HCT116 (cell line): ENCODE measurements around the gene TUBD1. TPM values are rescaled to one million over a fixed set of nuclear protein-coding genes. Genes with fewer than 3 reads are reported as not detected.
"Not testable (repeated sequence)": the region's sequence is repeated elsewhere in the genome, so short reads cannot be mapped to it uniquely, and the experiment has no call there.

Experiments
- ATAC-seq: fragments of 200-7000 bp; cut with Tn5 transposase; 2 replicates; pipeline ENCODE4 v1.9.1; 2020; ENCODE audit warnings: mild to moderate bottlenecking, moderate library complexity
- BruUV-seq: library from RNA; stranded (reverse); fragments of 400-500 nt; replicated peaks from 2 replicates; lab custom pipeline; 2021; lab: Mats Ljungman, UMichigan
- CTCF ChIA-PET: fragments of 300-600 bp; sonication (Branson Sonifier 250); formaldehyde crosslinking; loops from one replicate; lab custom pipeline; 2021; ENCODE audit warnings: antibody characterized with exemption; lab: Charles Lee
- POLR2A ChIA-PET: fragments of 300-600, 350-600 bp; sonication (Branson Sonifier 250); formaldehyde crosslinking; loops from one replicate; lab custom pipeline; 2021; ENCODE audit warnings: antibody characterized with exemption; lab: Charles Lee
- RAD21 ChIA-PET, 2 experiments: fragments of 300-600 bp; sonication (Branson Sonifier 250); formaldehyde crosslinking; loops; one replicate each; lab custom pipeline; 2023; ENCODE audit warnings: low total read pairs in 2 of 2; ENCODE audit not compliant: uncharacterized antibody in 2 of 2, unreplicated experiment in 2 of 2, low non-redundant PET in 1 of 2; lab: Charles Lee
- DNase-seq: peaks from one replicate; pipeline ENCODE4 v3.0.0-alpha.2; 2010; ENCODE audit warnings: low read depth, low spot score
- H2AFZ ChIP-seq: fragments of 200-600 bp; shearing (Covaris generic), sonication (generic); 2 replicates; pipeline ENCODE4 v1.6.1; 2017; ENCODE audit warnings: low read depth, mixed run types, mixed read lengths, antibody characterized with exemption, low read length; ENCODE audit not compliant: poor library complexity, severe bottlenecking
- H3K27ac ChIP-seq: 2 replicates; pipeline ENCODE4 v1.5.1; 2012; ENCODE audit warnings: low read depth, low read length
- H3K27me3 ChIP-seq: fragments of 200-600 bp; sonication (generic); 2 replicates; pipeline ENCODE4 v1.6.1; 2016; ENCODE audit warnings: mixed run types, low read length, mixed read lengths; ENCODE audit not compliant: insufficient read depth
- H3K36me3 ChIP-seq, 2 experiments: fragments of 200-500 bp in 1 of 2; fragments of 200-600 bp in 1 of 2; sonication (Bioruptor generic) in 1 of 2; sonication (generic) in 1 of 2; 2 replicates each; pipeline versions ENCODE4 v1.5.1 to v1.6.1; 2014 to 2016; ENCODE audit warnings: low read length in 2 of 2, inconsistent platforms in 1 of 2, mixed read lengths in 1 of 2, mixed run types in 1 of 2; ENCODE audit not compliant: insufficient read depth in 2 of 2, control insufficient read depth in 1 of 2
- H3K4me1 ChIP-seq, 2 experiments: fragments of 200-600 bp in 1 of 2; sonication (generic) in 1 of 2; 2 replicates each; pipeline versions ENCODE4 v1.5.1 to v1.6.1; 2012 to 2017; ENCODE audit warnings: low read length in 2 of 2, inconsistent platforms in 1 of 2, mild to moderate bottlenecking in 1 of 2, mixed read lengths in 1 of 2, mixed run types in 1 of 2, moderate library complexity in 1 of 2; ENCODE audit not compliant: insufficient read depth in 2 of 2, control insufficient read depth in 1 of 2
- H3K4me2 ChIP-seq: fragments of 200-600 bp; sonication (generic); 2 replicates; pipeline ENCODE4 v1.6.1; 2017; ENCODE audit warnings: mixed run types, low read length, mixed read lengths
- H3K4me3 ChIP-seq, 2 experiments: fragments of 200-600 bp in 1 of 2; sonication (generic) in 1 of 2; replicated peaks in 1 of 2; 2 replicates each; pipeline ENCODE4 v1.5.1; 2011 to 2016; ENCODE audit warnings: low read length in 2 of 2, control low read depth in 1 of 2, low read depth in 1 of 2, mild to moderate bottlenecking in 1 of 2, mixed read lengths in 1 of 2, mixed run types in 1 of 2
- H3K79me2 ChIP-seq: fragments of 200-600 bp; sonication (generic); 2 replicates; pipeline ENCODE4 v1.6.1; 2017; ENCODE audit warnings: mild to moderate bottlenecking, mixed run types, low read length, moderate library complexity, mixed read lengths; ENCODE audit not compliant: insufficient read depth
- H3K9ac ChIP-seq: fragments of 200-600 bp; sonication (generic); 2 replicates; pipeline ENCODE4 v1.6.1; 2016; ENCODE audit warnings: low read length, mixed read lengths
- H3K9me2 ChIP-seq: fragments of 200-600 bp; sonication (generic), shearing (Covaris generic); 2 replicates; pipeline ENCODE4 v1.6.1; 2017; ENCODE audit warnings: mixed run types, mild to moderate bottlenecking, moderate library complexity; ENCODE audit not compliant: insufficient read depth
- H3K9me3 ChIP-seq, 2 experiments: fragments of 200-500 bp in 1 of 2; fragments of 200-600 bp in 1 of 2; sonication (Bioruptor generic) in 1 of 2; sonication (generic) in 1 of 2; 2 replicates each; pipeline ENCODE4 v1.6.1; 2014 to 2017; ENCODE audit warnings: low read length in 2 of 2, mixed read lengths in 2 of 2, inconsistent platforms in 1 of 2, low read depth in 1 of 2, mild to moderate bottlenecking in 1 of 2, mixed run types in 1 of 2, moderate library complexity in 1 of 2; ENCODE audit not compliant: control insufficient read depth in 1 of 2, insufficient read depth in 1 of 2
- H4K20me1 ChIP-seq: fragments of 200-600 bp; sonication (generic), shearing (Covaris generic); 2 replicates; pipeline ENCODE4 v1.6.1; 2017; ENCODE audit warnings: mixed run types, mild to moderate bottlenecking, moderate library complexity; ENCODE audit not compliant: insufficient read depth
- CTCF ChIP-seq, 3 experiments: fragments of 200-600 bp in 1 of 3; sonication (generic) in 1 of 3; IDR thresholded peaks in 2 of 3; conservative IDR thresholded peaks in 1 of 3; 2 replicates each; pipeline ENCODE4 v1.5.1; 2012 to 2017; ENCODE audit warnings: low read depth in 2 of 3, low read length in 2 of 3, antibody characterized with exemption in 1 of 3, borderline replicate concordance in 1 of 3, control low read depth in 1 of 3, mild to moderate bottlenecking in 1 of 3, mixed read lengths in 1 of 3, mixed run types in 1 of 3, moderate library complexity in 1 of 3; ENCODE audit not compliant: insufficient read depth in 1 of 3
- FOSL1 ChIP-seq: IDR thresholded peaks from 2 replicates; pipeline ENCODE4 v1.6.1; 2012; ENCODE audit warnings: low read depth
- SP1 ChIP-seq: IDR thresholded peaks from 2 replicates; pipeline ENCODE4 v1.6.1; 2012; ENCODE audit warnings: low read depth
- TCF7L2 ChIP-seq: IDR thresholded peaks from 2 replicates; pipeline ENCODE4 v1.7.0; 2011; ENCODE audit warnings: borderline replicate concordance, inconsistent platforms; ENCODE audit not compliant: insufficient read depth, insufficient read length; ENCODE audit errors: extremely low read depth
- intact Hi-C: fragments of 100-400 bp; cut with micrococcal nuclease; formaldehyde crosslinking; loops from 2 replicates; pipeline ENCODE4 v1.10.0; 2022
- total RNA-seq: library from RNA; stranded (reverse); gene quantifications from one replicate; pipeline ENCODE4 v1.2.1, GENCODE V29; 2021; ENCODE audit not compliant: unreplicated experiment

TUBD1 gene
- total RNA-seq, 1 experiment from 2014 or later: 13.0 TPM

- TF ChIP-seq CTCF (IDR thresholded peaks at IDR 0.05 in 2 of 3, conservative IDR thresholded peaks at IDR 0.05 in 1 of 3; ENCODE audit: borderline replicate concordance in 1 of 3, insufficient read depth in 1 of 3, low read depth in 2 of 3, low read length in 2 of 3) (no peak), TCF7L2 (peak; percentile 73), SP1 (peak; percentile 99), FOSL1 (peak; percentile 97)
These were observed 63.3 kb downstream of the TUBD1 start (continued) for GRCh38 chr17:59829217-59830006.

- H3K9me3 ChIP-seq, H3K36me3 ChIP-seq, H4K20me1 ChIP-seq, H3K9me2 ChIP-seq, H3K27me3 ChIP-seq, H2AFZ ChIP-seq, DNase-seq: not testable (repeated sequence)
- ChIA-PET RAD21 (interaction anchor here in 1 of 2 experiments (1.0 kb wide), 2 partner anchors 9 to 74 kb away, joined by 3 to 4 read pairs; no protein-coding TSS in a partner anchor), POLR2A (interaction anchor here (0.7 to 9.2 kb wide), 14 partner anchors 10 to 1197 kb away, joined by 3 to 228 read pairs (median 4); no protein-coding TSS in a partner anchor), CTCF (interaction anchor here (1.0 kb wide), 1 partner anchor 17 kb away, joined by 3 read pairs; no protein-coding TSS in a partner anchor)
- Histone ChIP-seq H3K79me2 (peaks cover 54% of the 10 kb centered on the region), H3K4me2 (peak overlapping the region; percentile 60), H3K27ac (peak overlapping the region; percentile 97), H3K9ac (peak overlapping the region; percentile 60), H3K4me1 (peaks cover 85 to 96% of the 10 kb centered on the region in 2 experiments), H3K4me3 (peak overlapping the region; percentile 9 to 21)
- intact Hi-C loops: loop anchor here (1.0 kb wide), 2 partner anchors 8 to 43 kb away; no protein-coding TSS in a partner anchor
- ATAC-seq: peak; percentile 35
- TSS peak; percentile 88 for BruUV-seq
These were observed 63.9 kb downstream of the TUBD1 start for GRCh38 chr17:59828819-59829216.
